Upper lobe of left lung (tissue), 4 donors: ENCODE measurements around the gene GLYATL3.

Source experiments
- CTCF ChIP-seq, 6 experiments: fragments of 450-650 bp in 4 of 6; fragments of 200-600 bp in 2 of 6; sonication (generic) in 2 of 6; IDR thresholded peaks; one replicate each; pipeline ENCODE4 v1.5.1; 2016 to 2019; ENCODE audit warnings: antibody characterized with exemption in 6 of 6
- EP300 ChIP-seq, 4 donors: sonication (generic); formaldehyde crosslinking; IDR thresholded peaks; one replicate each; pipeline ENCODE4 v1.5.1; 2017; ENCODE audit warnings: antibody characterized with exemption in 4 of 4, control low read depth in 2 of 4
- POLR2AphosphoS5 ChIP-seq, 2 donors: sonication (generic); formaldehyde crosslinking; IDR thresholded peaks; one replicate each; pipeline ENCODE4 v1.5.1; 2017; ENCODE audit warnings: antibody characterized with exemption in 2 of 2

- TF ChIP-seq POLR2AphosphoS5 (IDR thresholded peaks at IDR 0.05) (no peak), CTCF (IDR thresholded peaks at IDR 0.05) (no peak), EP300 (IDR thresholded peaks at IDR 0.05) (no peak)
Measured at GRCh38 chr6:49550492-49551077, 50.9 kb downstream of the GLYATL3 start, which contains the start of gene C6orf141.
